ENCODE results near the gene ARRDC1.

ARRDC1 gene

DNA sequence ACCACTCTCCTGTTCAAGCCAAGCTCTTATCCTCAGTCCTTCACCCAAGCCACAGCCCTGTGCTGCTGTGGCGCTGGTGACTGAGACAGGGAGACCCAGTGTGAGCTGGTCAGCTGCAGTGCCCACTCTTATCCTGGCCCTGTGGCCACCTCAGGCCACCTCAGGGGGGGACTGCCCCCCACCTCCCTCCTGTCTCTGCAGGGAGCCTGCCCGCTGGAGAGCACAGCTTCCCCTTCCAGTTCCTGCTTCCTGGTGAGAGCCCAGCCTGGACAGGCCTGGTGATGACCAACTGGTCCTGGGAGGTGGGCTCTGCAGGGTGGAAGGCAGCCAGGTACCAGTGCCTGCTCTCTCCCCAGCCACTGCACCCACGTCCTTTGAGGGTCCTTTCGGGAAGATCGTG lies 7.8 kb downstream of the ARRDC1 start:
- Histone ChIP-seq H3K4me1 (ENCODE audit: insufficient read depth, low read length, severe bottlenecking) (peaks cover 36% of the 10 kb centered on the region), H3K9me3 (ENCODE audit: low read length) (no peaks in the 10 kb centered on the region), H3K79me2 (ENCODE audit: insufficient read depth, low read length) (peaks cover 11% of the 10 kb centered on the region; the same call in 1 of the 2 replicates), H2AFZ (ENCODE audit: low read length) (no peak overlapping the region), H3K36me3 (ENCODE audit: insufficient read depth, low read length) (peaks cover 35% of the 10 kb centered on the region), H4K20me1 (ENCODE audit: insufficient read depth, low read length) (no peaks in the 10 kb centered on the region), H3F3A (ENCODE audit: insufficient read depth, low read length) (no peaks in the 10 kb centered on the region), H3K4me2 (ENCODE audit: low read length) (no peak overlapping the region), H3K27ac (ENCODE audit: low read depth, low read length, poor library complexity, severe bottlenecking) (no peak overlapping the region), H3K9me2 (ENCODE audit: low read depth, low read length) (no peaks in the 10 kb centered on the region), H3K4me3 (ENCODE audit: low read depth, low read length, poor library complexity, severe bottlenecking) (no peak overlapping the region), H3K27me3 (ENCODE audit: insufficient read depth, low read length) (no peaks in the 10 kb centered on the region), H3K9ac (ENCODE audit: low read length) (no peak overlapping the region)
- TF ChIP-seq, protein P1, sequence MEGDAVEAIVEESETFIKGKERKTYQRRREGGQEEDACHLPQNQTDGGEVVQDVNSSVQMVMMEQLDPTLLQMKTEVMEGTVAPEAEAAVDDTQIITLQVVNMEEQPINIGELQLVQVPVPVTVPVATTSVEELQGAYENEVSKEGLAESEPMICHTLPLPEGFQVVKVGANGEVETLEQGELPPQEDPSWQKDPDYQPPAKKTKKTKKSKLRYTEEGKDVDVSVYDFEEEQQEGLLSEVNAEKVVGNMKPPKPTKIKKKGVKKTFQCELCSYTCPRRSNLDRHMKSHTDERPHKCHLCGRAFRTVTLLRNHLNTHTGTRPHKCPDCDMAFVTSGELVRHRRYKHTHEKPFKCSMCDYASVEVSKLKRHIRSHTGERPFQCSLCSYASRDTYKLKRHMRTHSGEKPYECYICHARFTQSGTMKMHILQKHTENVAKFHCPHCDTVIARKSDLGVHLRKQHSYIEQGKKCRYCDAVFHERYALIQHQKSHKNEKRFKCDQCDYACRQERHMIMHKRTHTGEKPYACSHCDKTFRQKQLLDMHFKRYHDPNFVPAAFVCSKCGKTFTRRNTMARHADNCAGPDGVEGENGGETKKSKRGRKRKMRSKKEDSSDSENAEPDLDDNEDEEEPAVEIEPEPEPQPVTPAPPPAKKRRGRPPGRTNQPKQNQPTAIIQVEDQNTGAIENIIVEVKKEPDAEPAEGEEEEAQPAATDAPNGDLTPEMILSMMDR (IDR thresholded peaks at IDR 0.05; ENCODE audit: low read length) = no peak
- no peak for TF ChIP-seq EZH2 (IDR thresholded peaks at IDR 0.05; ENCODE audit: borderline replicate concordance, low read length)

DNA sequence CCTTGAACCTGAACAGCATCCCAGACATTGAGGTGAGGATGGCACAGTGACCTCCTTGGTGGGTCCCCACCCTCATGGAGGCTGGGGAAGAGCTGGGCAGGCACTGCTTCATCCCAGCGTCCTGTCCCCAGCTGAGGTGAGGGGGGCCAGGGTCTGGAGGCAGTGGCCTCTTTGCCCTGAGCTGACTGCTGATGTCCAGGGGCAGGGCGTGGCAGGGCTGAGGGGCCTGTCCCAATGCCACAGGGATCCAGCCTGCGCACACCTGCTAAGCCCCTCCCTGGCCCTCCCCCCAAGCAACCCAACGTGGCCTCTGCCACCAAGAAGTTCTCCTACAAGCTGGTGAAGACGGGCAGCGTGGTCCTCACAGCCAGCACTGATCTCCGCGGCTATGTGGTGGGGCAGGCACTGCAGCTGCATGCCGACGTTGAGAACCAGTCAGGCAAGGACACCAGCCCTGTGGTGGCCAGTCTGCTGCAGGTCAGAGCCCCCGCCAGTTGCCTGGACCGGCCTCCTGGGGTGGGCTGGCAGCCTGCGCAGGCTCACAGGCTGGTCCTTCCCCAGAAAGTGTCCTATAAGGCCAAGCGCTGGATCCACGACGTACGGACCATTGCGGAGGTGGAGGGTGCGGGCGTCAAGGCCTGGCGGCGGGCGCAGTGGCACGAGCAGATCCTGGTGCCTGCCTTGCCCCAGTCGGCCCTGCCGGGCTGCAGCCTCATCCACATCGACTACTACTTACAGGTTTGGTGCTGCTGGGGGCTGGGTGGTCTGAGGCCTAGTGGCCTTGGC lies 8.4 kb downstream of the ARRDC1 start:
- TF ChIP-seq EZH2 (IDR thresholded peaks at IDR 0.05; ENCODE audit: borderline replicate concordance, low read length) = no peak
- TF ChIP-seq, protein P1 (IDR thresholded peaks at IDR 0.05; ENCODE audit: low read length) = no peak
- H3K4me3 ChIP-seq (ENCODE audit: low read depth, low read length, poor library complexity, severe bottlenecking) = no peak overlapping the region
- peaks cover 11% of the 10 kb centered on the region; the same call in 1 of the 2 replicates for H3K79me2 ChIP-seq (ENCODE audit: insufficient read depth, low read length)
- no peaks in the 10 kb centered on the region for H3F3A ChIP-seq (ENCODE audit: insufficient read depth, low read length)
- H2AFZ ChIP-seq (ENCODE audit: low read length) = no peak overlapping the region
- H3K4me1 ChIP-seq (ENCODE audit: insufficient read depth, low read length, severe bottlenecking) = peaks cover 36% of the 10 kb centered on the region
- H3K9me2 ChIP-seq (ENCODE audit: low read depth, low read length) = no peaks in the 10 kb centered on the region
- H3K27me3 ChIP-seq (ENCODE audit: insufficient read depth, low read length) = no peaks in the 10 kb centered on the region
- no peak overlapping the region for H3K9ac ChIP-seq (ENCODE audit: low read length)
- no peaks in the 10 kb centered on the region for H3K9me3 ChIP-seq (ENCODE audit: low read length)
- no peaks in the 10 kb centered on the region for H4K20me1 ChIP-seq (ENCODE audit: insufficient read depth, low read length)
- H3K36me3 ChIP-seq (ENCODE audit: insufficient read depth, low read length) = peaks cover 35% of the 10 kb centered on the region
- no peak overlapping the region for H3K27ac ChIP-seq (ENCODE audit: low read depth, low read length, poor library complexity, severe bottlenecking)
- H3K4me2 ChIP-seq (ENCODE audit: low read length) = no peak overlapping the region

DNA sequence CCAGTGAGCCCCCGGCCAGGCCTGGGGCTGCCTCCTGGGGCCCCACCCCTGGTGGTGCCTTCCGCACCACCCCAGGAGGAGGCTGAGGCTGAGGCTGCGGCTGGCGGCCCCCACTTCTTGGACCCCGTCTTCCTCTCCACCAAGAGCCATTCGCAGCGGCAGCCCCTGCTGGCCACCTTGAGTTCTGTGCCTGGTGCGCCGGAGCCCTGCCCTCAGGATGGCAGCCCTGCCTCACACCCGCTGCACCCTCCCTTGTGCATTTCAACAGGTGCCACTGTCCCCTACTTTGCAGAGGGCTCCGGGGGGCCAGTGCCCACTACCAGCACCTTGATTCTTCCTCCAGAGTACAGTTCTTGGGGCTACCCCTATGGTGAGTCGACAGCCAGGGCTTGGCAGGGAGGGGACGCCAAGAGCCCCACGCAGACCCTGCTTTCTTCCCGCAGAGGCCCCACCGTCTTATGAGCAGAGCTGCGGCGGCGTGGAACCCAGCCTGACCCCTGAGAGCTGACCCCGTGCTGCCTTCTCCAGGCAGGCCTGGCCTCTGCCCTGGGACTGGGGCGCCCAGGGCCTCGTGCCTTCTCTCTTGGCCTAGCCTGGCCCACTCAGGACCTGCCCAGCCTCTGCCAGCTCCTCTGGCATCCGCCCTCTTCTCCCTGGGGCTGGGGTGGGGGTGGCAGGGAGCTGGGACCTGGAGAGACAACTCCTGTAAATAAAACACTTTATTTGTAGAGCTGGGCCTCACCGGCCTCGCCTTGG lies 9.3 kb downstream of the ARRDC1 start:
- H3K9me2 ChIP-seq (ENCODE audit: low read depth, low read length) = no peaks in the 10 kb centered on the region
- no peaks in the 10 kb centered on the region for H3K27me3 ChIP-seq (ENCODE audit: insufficient read depth, low read length)
- no peak overlapping the region for H3K9ac ChIP-seq (ENCODE audit: low read length)
- peaks cover 17% of the 10 kb centered on the region for H3K79me2 ChIP-seq (ENCODE audit: insufficient read depth, low read length)
- no peak overlapping the region for H3K4me3 ChIP-seq (ENCODE audit: low read depth, low read length, poor library complexity, severe bottlenecking)
- H3K4me2 ChIP-seq (ENCODE audit: low read length) = no peak overlapping the region
- H3K27ac ChIP-seq (ENCODE audit: low read depth, low read length, poor library complexity, severe bottlenecking) = no peak overlapping the region
- peaks cover 36% of the 10 kb centered on the region for H3K4me1 ChIP-seq (ENCODE audit: insufficient read depth, low read length, severe bottlenecking)
- peaks cover 35% of the 10 kb centered on the region for H3K36me3 ChIP-seq (ENCODE audit: insufficient read depth, low read length)
- H3F3A ChIP-seq (ENCODE audit: insufficient read depth, low read length) = no peaks in the 10 kb centered on the region
- H2AFZ ChIP-seq (ENCODE audit: low read length) = no peak overlapping the region
- H3K9me3 ChIP-seq (ENCODE audit: low read length) = no peaks in the 10 kb centered on the region
- TF ChIP-seq, protein P1 (IDR thresholded peaks at IDR 0.05; ENCODE audit: low read length) = no peak
- no peak for TF ChIP-seq EZH2 (IDR thresholded peaks at IDR 0.05; ENCODE audit: borderline replicate concordance, low read length)
- no peaks in the 10 kb centered on the region for H4K20me1 ChIP-seq (ENCODE audit: insufficient read depth, low read length)
